SK-N-SH (cell line): Measurements from ENCODE around the gene SPOCK1.
A peak's percentile ranks its signal among the peaks of the same experiment; 100 is the strongest.

Source experiments
- CHD2 ChIP-seq: fragments of 150-350 bp; IDR thresholded peaks from 2 replicates; pipeline ENCODE4 v1.6.1; 2018; ENCODE audit warnings: low read length; ENCODE audit not compliant: partially characterized antibody
- CTCF ChIP-seq: fragments of 200-600 bp; sonication (generic); IDR thresholded peaks from 2 replicates; pipeline ENCODE4 v1.6.1; 2017; ENCODE audit warnings: antibody characterized with exemption, mild to moderate bottlenecking, moderate library complexity
- EP300 ChIP-seq, 2 experiments: IDR thresholded peaks; 2 replicates each; pipeline versions ENCODE4 v1.4.0 to v1.6.1; 2012; ENCODE audit warnings: borderline replicate concordance in 1 of 2, low read depth in 1 of 2, low read length in 1 of 2
- EZH2phosphoT487 ChIP-seq: fragments of 200-600 bp; sonication (generic); IDR thresholded peaks from 2 replicates; pipeline ENCODE4 v1.6.1; 2017; ENCODE audit warnings: low read depth, mixed run types, mild to moderate bottlenecking, antibody characterized with exemption, moderate library complexity, borderline replicate concordance
- GABPA ChIP-seq: IDR thresholded peaks from 2 replicates; pipeline ENCODE4 v1.4.0; 2012; ENCODE audit warnings: low read depth, mild to moderate bottlenecking
- MAX ChIP-seq: IDR thresholded peaks from 2 replicates; pipeline ENCODE4 v1.4.0; 2012; ENCODE audit warnings: low read depth
- PBX3 ChIP-seq: IDR thresholded peaks from 2 replicates; pipeline ENCODE4; 2012
- POLR2AphosphoS5 ChIP-seq: IDR thresholded peaks from 2 replicates; pipeline ENCODE4 v1.6.1; 2012; ENCODE audit warnings: low read depth, low read length
- RFX5 ChIP-seq: IDR thresholded peaks from 2 replicates; pipeline ENCODE4 v1.6.1; 2012; ENCODE audit warnings: mild to moderate bottlenecking, improper control_type of control experiment, low read length
- SIN3A ChIP-seq: IDR thresholded peaks from 2 replicates; pipeline ENCODE4 v1.6.1; 2012; ENCODE audit warnings: low read depth, mild to moderate bottlenecking, low read length, moderate library complexity, borderline replicate concordance
- YY1 ChIP-seq: IDR thresholded peaks from 2 replicates; pipeline ENCODE4 v1.4.0; 2012; ENCODE audit warnings: low read depth, mild to moderate bottlenecking

- peak in 1 of 2 experiments; percentile 56; a peak in 2 of 4 replicates for TF ChIP-seq EP300 (IDR thresholded peaks at IDR 0.05; ENCODE audit: borderline replicate concordance in 1 of 2, low read depth in 1 of 2, low read length in 1 of 2)
- no peak for TF ChIP-seq SIN3A
- TF ChIP-seq POLR2AphosphoS5: peak; percentile 16; the same call in 1 of the 2 replicates
- no peak for TF ChIP-seq EZH2phosphoT487
- TF ChIP-seq CTCF: no peak
- TF ChIP-seq YY1: no peak
- peak; percentile 81 for TF ChIP-seq PBX3
- no peak for TF ChIP-seq RFX5
- TF ChIP-seq CHD2: no peak
- TF ChIP-seq MAX: no peak
- no peak for TF ChIP-seq GABPA
Observed at GRCh38 chr5:137310051-137310730, 188.9 kb downstream of the SPOCK1 start.
